DOHH2 (cell line): Measurements from ENCODE around the gene CYP2E1.

ENCODE experiments used
- H3F3A ChIP-seq: fragments of 200-600 bp; sonication (generic), shearing (Covaris generic); 2 replicates; pipeline ENCODE4 v1.6.0; 2016; ENCODE audit warnings: antibody characterized with exemption, mild to moderate bottlenecking; ENCODE audit not compliant: control insufficient read depth, insufficient read depth
- H3K27ac ChIP-seq: fragments of 200-600 bp; sonication (generic); 2 replicates; pipeline ENCODE4 v1.5.1; 2014; ENCODE audit warnings: low read depth, mild to moderate bottlenecking, low read length, moderate library complexity
- H3K27me3 ChIP-seq: fragments of 200-600 bp; sonication (generic); 2 replicates; pipeline ENCODE4 v1.6.1; 2014; ENCODE audit warnings: mild to moderate bottlenecking, low read length, mixed read lengths; ENCODE audit not compliant: control insufficient read depth
- H3K36me3 ChIP-seq: fragments of 200-600 bp; sonication (generic); 2 replicates; pipeline ENCODE4 v1.6.1; 2014; ENCODE audit warnings: mild to moderate bottlenecking, low read length, moderate library complexity, mixed read lengths; ENCODE audit not compliant: control insufficient read depth
- H3K4me1 ChIP-seq: fragments of 200-600 bp; sonication (generic); 2 replicates; pipeline ENCODE4 v1.6.1; 2014; ENCODE audit warnings: mild to moderate bottlenecking, low read length, mixed read lengths; ENCODE audit not compliant: control insufficient read depth
- H3K4me2 ChIP-seq: fragments of 200-600 bp; sonication (generic); 2 replicates; pipeline ENCODE4 v1.6.0; 2014; ENCODE audit warnings: mild to moderate bottlenecking, low read length, moderate library complexity
- H3K4me3 ChIP-seq: fragments of 200-600 bp; sonication (generic); 2 replicates; pipeline ENCODE4 v1.5.1; 2014; ENCODE audit warnings: mild to moderate bottlenecking, low read length, mixed read lengths
- H3K79me2 ChIP-seq: fragments of 200-600 bp; sonication (generic); 2 replicates; pipeline ENCODE4 v1.6.1; 2014; ENCODE audit warnings: mild to moderate bottlenecking, low read length, mixed read lengths; ENCODE audit not compliant: control insufficient read depth
- H3K9me2 ChIP-seq: fragments of 200-600 bp; sonication (generic); replicated peaks from 2 replicates; pipeline ENCODE4 v1.6.1; 2014; ENCODE audit warnings: mild to moderate bottlenecking, low read length, mixed read lengths; ENCODE audit not compliant: control insufficient read depth
- H3K9me3 ChIP-seq: fragments of 200-600 bp; sonication (generic); 2 replicates; pipeline ENCODE4 v1.6.1; 2014; ENCODE audit warnings: antibody characterized with exemption, low read length, mixed read lengths; ENCODE audit not compliant: control insufficient read depth, insufficient read depth
- H4K20me1 ChIP-seq: fragments of 200-600 bp; sonication (generic); 2 replicates; pipeline ENCODE4 v1.6.0; 2014; ENCODE audit warnings: low read depth, mild to moderate bottlenecking, antibody characterized with exemption, low read length, moderate library complexity; ENCODE audit not compliant: control insufficient read depth, insufficient read depth
- EZH2phosphoT487 ChIP-seq: fragments of 200-600 bp; sonication (generic); IDR thresholded peaks from 2 replicates; pipeline ENCODE4 v1.6.1; 2017; ENCODE audit warnings: borderline replicate concordance, mild to moderate bottlenecking, antibody characterized with exemption, low read length, moderate library complexity, mixed read lengths
- TF ChIP-seq, protein P1 (sequence below): fragments of 200-600 bp; sonication (generic); IDR thresholded peaks from one replicate; pipeline ENCODE4 v1.5.1; 2014; ENCODE audit warnings: antibody characterized with exemption, mild to moderate bottlenecking, low read depth, low read length; ENCODE audit not compliant: poor library complexity, severe bottlenecking

Gene CYP2E1

DNA sequence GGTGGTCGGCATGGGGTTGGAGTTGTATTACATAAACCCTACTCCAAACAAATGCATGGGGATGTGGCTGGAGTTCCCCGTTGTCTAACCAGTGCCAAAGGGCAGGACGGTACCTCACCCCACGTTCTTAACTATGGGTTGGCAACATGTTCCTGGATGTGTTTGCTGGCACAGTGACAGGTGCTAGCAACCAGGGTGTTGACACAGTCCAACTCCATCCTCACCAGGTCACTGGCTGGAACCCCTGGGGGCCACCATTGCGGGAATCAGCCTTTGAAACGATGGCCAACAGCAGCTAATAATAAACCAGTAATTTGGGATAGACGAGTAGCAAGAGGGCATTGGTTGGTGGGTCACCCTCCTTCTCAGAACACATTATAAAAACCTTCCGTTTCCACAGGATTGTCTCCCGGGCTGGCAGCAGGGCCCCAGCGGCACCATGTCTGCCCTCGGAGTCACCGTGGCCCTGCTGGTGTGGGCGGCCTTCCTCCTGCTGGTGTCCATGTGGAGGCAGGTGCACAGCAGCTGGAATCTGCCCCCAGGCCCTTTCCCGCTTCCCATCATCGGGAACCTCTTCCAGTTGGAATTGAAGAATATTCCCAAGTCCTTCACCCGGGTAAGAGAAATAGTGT, at the start of gene CYP2E1:
CYP2E1 (plus strand) TSS at position 407 of the 632 bp plus-strand sequence; CDS start at position 440, 33 bp downstream.
- H3F3A ChIP-seq: no peaks in the 10 kb centered on the region
- no peaks in the 10 kb centered on the region for H3K9me2 ChIP-seq
- no peaks in the 10 kb centered on the region for H3K4me1 ChIP-seq
- no peaks in the 10 kb centered on the region for H3K9me3 ChIP-seq
- H4K20me1 ChIP-seq: no peaks in the 10 kb centered on the region
- H3K27me3 ChIP-seq: no peaks in the 10 kb centered on the region
- TF ChIP-seq, protein P1, sequence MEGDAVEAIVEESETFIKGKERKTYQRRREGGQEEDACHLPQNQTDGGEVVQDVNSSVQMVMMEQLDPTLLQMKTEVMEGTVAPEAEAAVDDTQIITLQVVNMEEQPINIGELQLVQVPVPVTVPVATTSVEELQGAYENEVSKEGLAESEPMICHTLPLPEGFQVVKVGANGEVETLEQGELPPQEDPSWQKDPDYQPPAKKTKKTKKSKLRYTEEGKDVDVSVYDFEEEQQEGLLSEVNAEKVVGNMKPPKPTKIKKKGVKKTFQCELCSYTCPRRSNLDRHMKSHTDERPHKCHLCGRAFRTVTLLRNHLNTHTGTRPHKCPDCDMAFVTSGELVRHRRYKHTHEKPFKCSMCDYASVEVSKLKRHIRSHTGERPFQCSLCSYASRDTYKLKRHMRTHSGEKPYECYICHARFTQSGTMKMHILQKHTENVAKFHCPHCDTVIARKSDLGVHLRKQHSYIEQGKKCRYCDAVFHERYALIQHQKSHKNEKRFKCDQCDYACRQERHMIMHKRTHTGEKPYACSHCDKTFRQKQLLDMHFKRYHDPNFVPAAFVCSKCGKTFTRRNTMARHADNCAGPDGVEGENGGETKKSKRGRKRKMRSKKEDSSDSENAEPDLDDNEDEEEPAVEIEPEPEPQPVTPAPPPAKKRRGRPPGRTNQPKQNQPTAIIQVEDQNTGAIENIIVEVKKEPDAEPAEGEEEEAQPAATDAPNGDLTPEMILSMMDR: no peak
- no peak within 1 kb of the TSS for H3K4me3 ChIP-seq
- H3K27ac ChIP-seq: no peak within 1 kb of the TSS
- H3K4me2 ChIP-seq: no peak within 1 kb of the TSS
- no peaks in the 10 kb centered on the region for H3K79me2 ChIP-seq
- H3K36me3 ChIP-seq: no peaks in the 10 kb centered on the region

- no peaks in the 10 kb centered on the region for H3K79me2 ChIP-seq
- H3K9me2 ChIP-seq: no peaks in the 10 kb centered on the region
- H3K4me3 ChIP-seq: no peak overlapping the region
- H3K9me3 ChIP-seq: peaks cover 3% of the 10 kb centered on the region; the same call in 1 of the 2 replicates
- no peaks in the 10 kb centered on the region for H3K36me3 ChIP-seq
- no peak overlapping the region for H3K4me2 ChIP-seq
- no peaks in the 10 kb centered on the region for H3K27me3 ChIP-seq
- no peaks in the 10 kb centered on the region for H3K4me1 ChIP-seq
- no peak overlapping the region for H3K27ac ChIP-seq
- no peaks in the 10 kb centered on the region for H3F3A ChIP-seq
- TF ChIP-seq EZH2phosphoT487: no peak
- TF ChIP-seq, protein P1: no peak
- H4K20me1 ChIP-seq: no peaks in the 10 kb centered on the region
These were observed 46.0 kb upstream of the CYP2E1 start for GRCh38 chr10:133481086-133481643.

DNA sequence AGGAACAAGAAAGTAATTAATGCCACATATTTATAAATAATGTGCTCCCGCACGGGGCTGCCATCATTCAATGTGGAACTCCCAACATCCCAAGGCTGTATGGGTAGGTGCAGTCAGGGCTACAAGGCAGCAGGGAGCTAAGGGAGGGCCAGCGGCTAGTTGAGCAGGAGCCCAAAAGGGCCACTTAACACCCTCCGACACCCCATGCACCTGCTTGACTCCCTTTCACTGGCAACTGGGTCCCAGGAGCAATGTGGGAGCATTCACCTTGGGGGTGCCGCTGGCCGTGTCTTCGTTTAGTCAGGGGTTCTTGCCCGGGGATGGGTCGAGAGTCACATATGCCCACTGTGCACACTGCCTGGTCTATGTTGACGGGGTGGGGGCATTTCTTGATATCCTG, 45.5 kb upstream of the CYP2E1 start:
- TF ChIP-seq EZH2phosphoT487: no peak
- TF ChIP-seq, protein P1: no peak
- Histone ChIP-seq H3K4me2 (no peak overlapping the region), H3K79me2 (no peaks in the 10 kb centered on the region), H3F3A (no peaks in the 10 kb centered on the region), H3K4me3 (no peak overlapping the region), H3K9me3 (peaks cover 3% of the 10 kb centered on the region; the same call in 1 of the 2 replicates), H4K20me1 (no peaks in the 10 kb centered on the region), H3K9me2 (no peaks in the 10 kb centered on the region), H3K36me3 (no peaks in the 10 kb centered on the region), H3K27ac (no peak overlapping the region), H3K4me1 (no peaks in the 10 kb centered on the region), H3K27me3 (no peaks in the 10 kb centered on the region)
